Large intestine (tissue), 3 donors: Measurements from ENCODE around the gene MAP3K20. TPM values are rescaled to one million over a fixed set of nuclear protein-coding genes. Genes with fewer than 3 reads are reported as not detected.
"Not testable (repeated sequence)": the region's sequence is repeated elsewhere in the genome, so short reads cannot be mapped to it uniquely, and the experiment has no call there.

Experiments
- DNase-seq, 2 donors: peaks; one replicate each; pipeline versions ENCODE4 v3.0.0 to v3.0.0-alpha.2; 2013
- H3K27ac ChIP-seq: one replicate; pipeline ENCODE4 v1.5.1; 2013; ENCODE audit warnings: low read length
- H3K27me3 ChIP-seq: 2 replicates; pipeline ENCODE4 v1.6.1; 2013; ENCODE audit warnings: low read length; ENCODE audit not compliant: control insufficient read depth, insufficient read depth
- H3K36me3 ChIP-seq: 2 replicates; pipeline ENCODE4 v1.6.1; 2013; ENCODE audit warnings: low read length; ENCODE audit not compliant: control insufficient read depth, insufficient read depth
- H3K4me1 ChIP-seq: one replicate; pipeline ENCODE4 v1.6.1; 2013; ENCODE audit warnings: low read length; ENCODE audit not compliant: control insufficient read depth, insufficient read depth
- H3K4me3 ChIP-seq: one replicate; pipeline ENCODE4 v1.5.1; 2013; ENCODE audit warnings: low read length
- H3K9me3 ChIP-seq: one replicate; pipeline ENCODE4 v1.6.1; 2013; ENCODE audit warnings: mild to moderate bottlenecking, low read depth, low read length, moderate library complexity; ENCODE audit not compliant: control insufficient read depth
- WGBS: methylation state at CpG from one replicate; pipeline ENCODE4 v1.1.5; 2013; ENCODE audit warnings: low lambda C conversion rate; ENCODE audit not compliant: insufficient coverage; 5-methylcytosine and 5-hydroxymethylcytosine counted together
- polyA plus RNA-seq: library from polyadenylated mRNA; unstranded; fragments of 120-200 nt; gene quantifications from one replicate; pipeline ENCODE4 v1.2.1, GENCODE V29; 2013

Gene MAP3K20
- polyA plus RNA-seq, 1 donor, result 31.7 TPM

- no CpG with 5 or more reads among the region's 4 CpGs for WGBS
- H3K36me3 ChIP-seq, result no peaks in the 10 kb centered on the region
- H3K27ac ChIP-seq, result no peak overlapping the region
- no peak overlapping the region for H3K4me3 ChIP-seq
- peaks cover 8% of the 10 kb centered on the region for H3K4me1 ChIP-seq
- DNase-seq, result no peak
- H3K27me3 ChIP-seq, result no peaks in the 10 kb centered on the region
- H3K9me3 ChIP-seq, result peaks cover 3% of the 10 kb centered on the region
Measured at GRCh38 chr2:173307293-173307692, 231.6 kb downstream of the MAP3K20 start.

- H3K27ac ChIP-seq, DNase-seq, H3K9me3 ChIP-seq, H3K36me3 ChIP-seq, H3K27me3 ChIP-seq, H3K4me3 ChIP-seq: not testable (repeated sequence)
- H3K4me1 ChIP-seq, result peaks cover 12% of the 10 kb centered on the region
- no CpG with 5 or more reads among the region's 5 CpGs for WGBS
Measured at GRCh38 chr2:173309370-173309769, 233.7 kb downstream of the MAP3K20 start.

- peak; percentile 22 to 74 for DNase-seq
- 50% methylated on average over 1 of the region's 9 CpGs for WGBS
- Histone ChIP-seq H3K9me3 (peaks cover 3% of the 10 kb centered on the region), H3K4me1 (peaks cover 12% of the 10 kb centered on the region), H3K36me3 (no peaks in the 10 kb centered on the region), H3K4me3 (no peak overlapping the region), H3K27me3 (no peaks in the 10 kb centered on the region), H3K27ac (peak overlapping the region; percentile 51)
Measured at GRCh38 chr2:173311844-173312606, 236.4 kb downstream of the MAP3K20 start.
